B cell (primary cell): ENCODE measurements around the gene TMPRSS9. TPM values are rescaled to one million over a fixed set of nuclear protein-coding genes. Genes with fewer than 3 reads are reported as not detected.

Experiments
- ATAC-seq: fragments of 200-7000 bp; cut with Tn5 transposase; one replicate; pipeline ENCODE4 v1.10.0; 2021; ENCODE audit warnings: low read depth, mild to moderate bottlenecking, moderate number of reproducible peaks, moderate library complexity
- CTCF ChIA-PET: fragments of 350-600 bp; sonication (Branson Sonifier 250); formaldehyde crosslinking; loops from one replicate; lab custom pipeline; 2021; ENCODE audit warnings: antibody characterized with exemption, inconsistent platforms; lab: Charles Lee
- POLR2A ChIA-PET: fragments of 350-600 bp; sonication (Branson Sonifier 250); formaldehyde crosslinking; loops from one replicate; lab custom pipeline; 2021; ENCODE audit warnings: antibody characterized with exemption; lab: Charles Lee
- DNase-seq: peaks from one replicate; pipeline ENCODE4 v3.0.0; 2013
- H2AFZ ChIP-seq: 2 replicates; pipeline ENCODE4 v1.6.1; 2012; ENCODE audit warnings: mild to moderate bottlenecking, low read depth, low read length; ENCODE audit not compliant: insufficient read depth, poor library complexity, severe bottlenecking
- H3K27ac ChIP-seq, 2 donors: 1 replicate in 1 of 2; 2 replicates in 1 of 2; pipeline ENCODE4 v1.5.1; 2012 to 2013; ENCODE audit warnings: low read length in 2 of 2, mild to moderate bottlenecking in 2 of 2, moderate library complexity in 1 of 2
- H3K27me3 ChIP-seq, 4 experiments: fragments of 200-600 bp in 1 of 4; sonication (generic) in 1 of 4; replicated peaks in 1 of 4; 1 replicate in 2 of 4; 2 replicates in 2 of 4; pipeline versions ENCODE4 v1.6.1 to v1.7.0; 2013 to 2016; ENCODE audit warnings: low read length in 3 of 4, mild to moderate bottlenecking in 2 of 4, mixed read lengths in 1 of 4, moderate library complexity in 1 of 4; ENCODE audit not compliant: insufficient read depth in 4 of 4, control insufficient read depth in 3 of 4; ENCODE audit errors: control extremely low read depth in 1 of 4
- H3K36me3 ChIP-seq, 2 experiments: replicated peaks in 1 of 2; 1 replicate in 1 of 2; 2 replicates in 1 of 2; pipeline versions ENCODE4 v1.6.1 to v1.7.1; 2013; ENCODE audit warnings: low read length in 1 of 2; ENCODE audit not compliant: insufficient read depth in 2 of 2, control insufficient read depth in 1 of 2; ENCODE audit errors: control extremely low read depth in 1 of 2, extremely low read depth in 1 of 2
- H3K4me1 ChIP-seq, 2 donors: fragments of 200-600 bp in 1 of 2; sonication (generic) in 1 of 2; 1 replicate in 1 of 2; 2 replicates in 1 of 2; pipeline versions ENCODE4 v1.5.1 to v1.6.1; 2013 to 2017; ENCODE audit warnings: low read length in 2 of 2; ENCODE audit not compliant: control insufficient read depth in 2 of 2, insufficient read depth in 2 of 2
- H3K4me2 ChIP-seq: replicated peaks from 2 replicates; pipeline ENCODE3; 2012; ENCODE audit warnings: mild to moderate bottlenecking, low read depth, low read length; ENCODE audit not compliant: poor library complexity, severe bottlenecking
- H3K4me3 ChIP-seq, 5 experiments: fragments of 200-600 bp in 1 of 5; sonication (generic) in 1 of 5; 1 replicate in 3 of 5; 2 replicates in 2 of 5; pipeline versions ENCODE4 v1.5.1 to v1.7.0; 2011 to 2016; ENCODE audit warnings: low read length in 4 of 5, mild to moderate bottlenecking in 4 of 5, low read depth in 2 of 5, control low read depth in 1 of 5, moderate library complexity in 1 of 5; ENCODE audit not compliant: insufficient read depth in 1 of 5; ENCODE audit errors: control extremely low read depth in 1 of 5, extremely low read depth in 1 of 5
- H3K79me2 ChIP-seq: fragments of 200-600 bp; sonication (generic); one replicate; pipeline ENCODE4 v1.6.0; 2016; ENCODE audit warnings: low read length; ENCODE audit not compliant: control insufficient read depth, insufficient read depth
- H3K9ac ChIP-seq: fragments of 200-600 bp; sonication (generic); 2 replicates; pipeline ENCODE4 v1.6.1; 2017; ENCODE audit warnings: mild to moderate bottlenecking, low read length, moderate library complexity
- H3K9me3 ChIP-seq, 3 donors: one replicate each; pipeline versions ENCODE4 v1.6.1 to v1.7.1; 2013; ENCODE audit warnings: low read length in 2 of 3; ENCODE audit not compliant: control insufficient read depth in 2 of 3, insufficient read depth in 1 of 3; ENCODE audit errors: control extremely low read depth in 1 of 3
- H4K20me1 ChIP-seq: 2 replicates; pipeline ENCODE4 v1.6.0; 2012; ENCODE audit warnings: mild to moderate bottlenecking, low read length; ENCODE audit not compliant: insufficient read depth, control insufficient read depth, poor library complexity, severe bottlenecking
- H3K27ac Mint-ChIP-seq: one replicate; pipeline ENCODE4 v1.8.0; 2021; ENCODE audit warnings: mixed read lengths
- H3K27me3 Mint-ChIP-seq: one replicate; pipeline ENCODE4 v1.8.0; 2021; ENCODE audit warnings: mixed read lengths
- H3K4me1 Mint-ChIP-seq: one replicate; pipeline ENCODE4 v1.8.0; 2021; ENCODE audit warnings: mixed read lengths
- H3K4me3 Mint-ChIP-seq: one replicate; pipeline ENCODE4 v1.8.0; 2021; ENCODE audit warnings: mixed read lengths
- H3K9me3 Mint-ChIP-seq: one replicate; pipeline ENCODE4 v1.8.0; 2022; ENCODE audit warnings: mixed read lengths; ENCODE audit not compliant: insufficient read depth
- EZH2 ChIP-seq: IDR thresholded peaks from 2 replicates; pipeline ENCODE4 v1.6.1; 2012; ENCODE audit warnings: borderline replicate concordance, low read depth, mild to moderate bottlenecking, moderate library complexity, low read length; ENCODE audit not compliant: insufficient read depth, poor library complexity, severe bottlenecking
- WGBS: methylation state at CpG from one replicate; pipeline ENCODE4 v1.1.5; 2013; ENCODE audit warnings: missing lambda C conversion rate; ENCODE audit not compliant: insufficient coverage; 5-methylcytosine and 5-hydroxymethylcytosine counted together
- intact Hi-C: fragments of 100-400 bp; cut with micrococcal nuclease; formaldehyde crosslinking; loops from one replicate; pipeline ENCODE4 v1.10.0; 2022
- polyA plus RNA-seq: library from polyadenylated mRNA; depleted of rRNA; stranded (reverse); fragments of >200 nt; gene quantifications from 2 replicates; pipeline ENCODE4 v1.2.3, GENCODE V29; 2012
- total RNA-seq, 2 donors: library from RNA; stranded (reverse); fragments of 120-200 nt in 1 of 2; gene quantifications; 1 replicate in 1 of 2; 2 replicates in 1 of 2; pipeline versions ENCODE4 v1.2.3 to v1.2.4, GENCODE V29; 2013 to 2022
- TF ChIP-seq, protein P1 (sequence below): fragments of 200-600 bp; IDR thresholded peaks from one replicate; pipeline ENCODE4 v1.8.0; 2022; ENCODE audit warnings: antibody characterized with exemption, mild to moderate bottlenecking

TMPRSS9 gene
- total and polyA plus RNA-seq, 2 donors (not counting 1 experiment from before 2014, with no cell fraction given): not detected

DNA sequence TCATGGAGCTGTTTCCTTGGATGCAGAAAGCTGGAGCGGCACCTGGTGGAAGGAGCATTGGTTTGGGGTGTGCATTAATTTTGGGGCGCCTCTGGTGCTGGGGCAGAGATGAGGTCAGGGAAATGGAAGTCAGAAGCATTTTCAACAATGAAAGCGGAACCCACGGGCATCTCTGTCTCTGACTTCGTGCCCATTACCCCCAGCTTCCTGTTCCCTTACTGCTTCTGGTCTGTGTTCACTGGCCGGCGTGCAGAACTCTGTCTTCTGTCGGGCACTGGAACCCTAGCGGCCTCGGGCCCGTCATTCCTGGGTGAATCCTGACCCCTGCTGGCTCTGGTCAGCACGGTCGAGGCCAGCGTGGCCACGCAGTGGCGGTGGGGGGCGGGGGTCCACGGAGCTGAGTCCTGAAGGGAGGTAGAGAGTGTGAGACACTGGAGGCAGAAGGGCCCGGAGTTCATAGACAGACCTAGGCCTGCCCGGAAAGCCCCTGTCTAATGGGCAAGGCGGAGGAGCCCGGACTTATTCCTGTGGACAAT, 44.2 kb upstream of the TMPRSS9 start:
- no peaks in the 10 kb centered on the region for H3K27me3 Mint-ChIP-seq
- Histone ChIP-seq H3K36me3 (peaks cover 0 to 3% of the 10 kb centered on the region in 2 experiments), H3K4me3 (peak overlapping the region in 1 of 5 experiments; percentile 19), H3K9me3 (peaks cover 3 to 20% (median 8%) of the 10 kb centered on the region in 3 donors), H3K4me2 (peak overlapping the region; percentile 63), H3K9ac (peak overlapping the region; percentile 31), H3K4me1 (peaks cover 46 to 55% of the 10 kb centered on the region in 2 donors), H2AFZ (peak overlapping the region; percentile 60), H3K27ac (peak overlapping the region; percentile 62 to 75), H3K27me3 (peaks cover 0 to 10% (median 3%) of the 10 kb centered on the region in 4 experiments), H4K20me1 (no peaks in the 10 kb centered on the region), H3K79me2 (peaks cover 3% of the 10 kb centered on the region)
- TF ChIP-seq, protein P1, sequence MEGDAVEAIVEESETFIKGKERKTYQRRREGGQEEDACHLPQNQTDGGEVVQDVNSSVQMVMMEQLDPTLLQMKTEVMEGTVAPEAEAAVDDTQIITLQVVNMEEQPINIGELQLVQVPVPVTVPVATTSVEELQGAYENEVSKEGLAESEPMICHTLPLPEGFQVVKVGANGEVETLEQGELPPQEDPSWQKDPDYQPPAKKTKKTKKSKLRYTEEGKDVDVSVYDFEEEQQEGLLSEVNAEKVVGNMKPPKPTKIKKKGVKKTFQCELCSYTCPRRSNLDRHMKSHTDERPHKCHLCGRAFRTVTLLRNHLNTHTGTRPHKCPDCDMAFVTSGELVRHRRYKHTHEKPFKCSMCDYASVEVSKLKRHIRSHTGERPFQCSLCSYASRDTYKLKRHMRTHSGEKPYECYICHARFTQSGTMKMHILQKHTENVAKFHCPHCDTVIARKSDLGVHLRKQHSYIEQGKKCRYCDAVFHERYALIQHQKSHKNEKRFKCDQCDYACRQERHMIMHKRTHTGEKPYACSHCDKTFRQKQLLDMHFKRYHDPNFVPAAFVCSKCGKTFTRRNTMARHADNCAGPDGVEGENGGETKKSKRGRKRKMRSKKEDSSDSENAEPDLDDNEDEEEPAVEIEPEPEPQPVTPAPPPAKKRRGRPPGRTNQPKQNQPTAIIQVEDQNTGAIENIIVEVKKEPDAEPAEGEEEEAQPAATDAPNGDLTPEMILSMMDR: no peak
- TF ChIP-seq EZH2: no peak
- ATAC-seq (peak; percentile 75), DNase-seq (peak; percentile 74)
- H3K27ac Mint-ChIP-seq: peak overlapping the region; percentile 93
- 47% methylated on average over 22 of the region's 22 CpGs for WGBS
- ChIA-PET POLR2A (interaction anchor here (0.6 to 5.0 kb wide), 14 partner anchors 8 to 230 kb away, joined by 3 to 35 read pairs (median 8); partner anchors contain the start of genes LINGO3, LSM7 and SPPL2B), CTCF (interaction anchor here (0.7 to 2.9 kb wide), 26 partner anchors 8 to 451 kb away, joined by 3 to 43 read pairs (median 5); partner anchors contain the start of genes AP3D1, LSM7, PLEKHJ1 and SF3A2)
- peaks cover 51% of the 10 kb centered on the region for H3K4me1 Mint-ChIP-seq
- intact Hi-C loops: loop anchor here (1.0 to 10.0 kb wide), 4 partner anchors 17 to 161 kb away; partner anchors contain the start of genes AP3D1, PLEKHJ1 and SF3A2
- peaks cover 3% of the 10 kb centered on the region for H3K9me3 Mint-ChIP-seq
- peak overlapping the region; percentile 74 for H3K4me3 Mint-ChIP-seq

DNA sequence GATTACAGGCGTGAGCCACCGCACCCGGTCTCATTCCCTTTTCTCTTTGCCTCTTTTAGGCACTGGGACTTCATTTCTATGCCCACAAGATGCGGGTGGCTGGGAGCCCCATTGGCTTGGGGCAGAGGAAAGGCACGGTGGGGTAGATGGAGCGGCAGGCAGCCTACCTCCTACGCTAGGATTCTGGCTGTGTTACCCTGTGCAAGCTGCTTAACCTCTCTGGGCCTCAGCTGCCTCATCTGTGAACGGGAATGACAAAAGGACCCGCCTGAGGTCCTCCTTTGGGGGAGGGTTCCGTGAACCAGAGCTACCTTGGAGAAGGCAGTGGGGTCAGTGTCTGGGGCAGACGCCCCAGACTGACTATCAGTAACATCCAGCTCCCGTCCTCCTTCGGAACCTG, 42.8 kb upstream of the TMPRSS9 start:
- no peak for DNase-seq
- TF ChIP-seq, protein P1: no peak
- TF ChIP-seq EZH2: no peak
- Mint-ChIP-seq H3K4me1 (peaks cover 51% of the 10 kb centered on the region), H3K27ac (peak overlapping the region; percentile 48), H3K9me3 (peaks cover 3% of the 10 kb centered on the region), H3K27me3 (no peaks in the 10 kb centered on the region), H3K4me3 (no peak overlapping the region)
- POLR2A ChIA-PET: interaction anchor here (0.6 to 5.0 kb wide), 6 partner anchors 10 to 128 kb away, joined by 3 to 35 read pairs (median 10); partner anchors contain the start of genes LINGO3, LSM7 and SPPL2B
- no peaks in the 10 kb centered on the region for H4K20me1 ChIP-seq
- H3K9me3 ChIP-seq: peaks cover 3 to 20% (median 8%) of the 10 kb centered on the region in 3 donors
- H3K36me3 ChIP-seq: peaks cover 0 to 16% of the 10 kb centered on the region in 2 experiments
- 96% methylated on average over 10 of the region's 13 CpGs for WGBS
- H3K4me2 ChIP-seq: no peak overlapping the region
- no peak overlapping the region for H3K4me3 ChIP-seq
- ATAC-seq: no peak
- intact Hi-C loops: loop anchor here (2.0 to 10.0 kb wide), 3 partner anchors 16 to 162 kb away; partner anchors contain the start of gene AP3D1
- H3K4me1 ChIP-seq: peaks cover 44 to 53% of the 10 kb centered on the region in 2 donors
- CTCF ChIA-PET: interaction anchor here (1.3 to 2.9 kb wide), 7 partner anchors 15 to 81 kb away, joined by 3 to 43 read pairs (median 9); partner anchors contain the start of genes PLEKHJ1 and SF3A2
- H3K27me3 ChIP-seq: peaks cover 0 to 7% (median 2%) of the 10 kb centered on the region in 4 experiments
- H3K27ac ChIP-seq: no peak overlapping the region
- H2AFZ ChIP-seq: no peak overlapping the region
- no peak overlapping the region for H3K9ac ChIP-seq
- peaks cover 8% of the 10 kb centered on the region for H3K79me2 ChIP-seq
